Stimulated activated CD4-positive, alpha-beta T cell treated with anti-CD3 and anti-CD28 coated beads, Interleukin-4, amount 100 ng/mL, for 4 hours (primary cell): Measurements from ENCODE around the gene ABHD16B.

Experiments used
- DNase-seq, 2 experiments: peaks; one replicate each; pipeline ENCODE4 v3.0.0-alpha.2; 2020

Gene ABHD16B

DNA sequence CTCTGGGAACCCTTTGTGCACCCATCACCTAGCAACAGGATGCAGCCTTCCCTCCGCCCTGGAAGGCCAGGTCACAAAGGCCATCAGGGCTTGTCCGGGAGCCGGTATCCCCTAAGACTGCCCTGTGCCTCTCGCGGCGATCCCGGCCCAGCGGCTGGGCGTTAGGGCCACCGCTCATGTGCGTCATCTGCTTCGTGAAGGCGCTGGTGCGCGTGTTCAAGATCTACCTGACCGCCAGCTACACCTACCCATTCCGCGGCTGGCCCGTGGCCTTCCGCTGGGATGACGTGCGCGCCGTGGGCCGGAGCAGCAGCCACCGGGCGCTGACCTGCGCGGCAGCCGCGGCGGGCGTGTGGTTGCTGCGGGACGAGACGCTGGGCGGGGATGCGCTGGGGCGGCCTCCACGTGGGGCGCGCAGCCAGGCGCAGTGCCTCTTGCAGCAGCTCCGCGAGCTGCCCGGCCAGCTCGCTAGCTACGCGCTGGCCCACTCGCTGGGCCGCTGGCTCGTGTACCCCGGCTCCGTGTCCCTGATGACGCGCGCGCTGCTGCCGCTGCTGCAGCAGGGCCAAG, at the start of gene ABHD16B:
Gene ABHD16B, plus strand, starts transcription at position 134 of the 570 bp plus-strand sequence. Its CDS starts 43 bp downstream, at position 177.
- no peak for DNase-seq

DNA sequence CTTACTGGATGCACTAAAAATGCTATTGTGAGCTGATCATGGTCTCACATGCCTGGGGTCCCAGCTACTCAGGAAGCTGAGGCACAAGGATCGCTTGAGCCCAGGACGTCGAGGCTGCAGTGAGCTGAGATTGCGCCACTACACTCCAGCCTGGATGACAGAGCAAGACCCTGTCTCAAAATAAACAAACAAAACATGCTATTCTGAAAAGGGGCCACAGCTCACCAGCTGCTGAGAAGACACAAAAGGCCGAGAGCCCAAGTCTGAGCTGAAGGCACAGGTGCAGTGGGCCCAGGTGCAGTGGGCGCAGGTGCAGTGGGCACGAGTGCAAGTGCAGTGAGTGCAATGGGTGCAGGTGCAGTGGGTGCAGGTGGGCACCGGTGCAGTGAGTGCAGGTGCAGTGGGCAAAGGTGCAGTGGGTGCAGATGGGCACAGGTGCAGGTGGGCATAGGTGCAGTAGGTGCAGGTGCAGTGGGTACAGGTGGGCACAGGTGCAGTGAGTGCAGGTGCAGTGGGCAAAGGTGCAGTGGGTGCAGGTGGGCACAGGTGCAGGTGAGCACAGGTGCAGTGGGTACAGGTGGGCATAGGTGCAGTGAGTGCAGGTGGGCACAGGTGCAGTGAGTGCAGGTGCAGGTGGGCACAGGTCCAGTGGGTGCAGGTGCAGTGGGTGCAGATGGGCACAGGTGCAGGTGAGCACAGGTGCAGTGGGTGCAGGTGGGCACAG, 46.2 kb upstream of the ABHD16B start:
- DNase-seq = no peak

DNA sequence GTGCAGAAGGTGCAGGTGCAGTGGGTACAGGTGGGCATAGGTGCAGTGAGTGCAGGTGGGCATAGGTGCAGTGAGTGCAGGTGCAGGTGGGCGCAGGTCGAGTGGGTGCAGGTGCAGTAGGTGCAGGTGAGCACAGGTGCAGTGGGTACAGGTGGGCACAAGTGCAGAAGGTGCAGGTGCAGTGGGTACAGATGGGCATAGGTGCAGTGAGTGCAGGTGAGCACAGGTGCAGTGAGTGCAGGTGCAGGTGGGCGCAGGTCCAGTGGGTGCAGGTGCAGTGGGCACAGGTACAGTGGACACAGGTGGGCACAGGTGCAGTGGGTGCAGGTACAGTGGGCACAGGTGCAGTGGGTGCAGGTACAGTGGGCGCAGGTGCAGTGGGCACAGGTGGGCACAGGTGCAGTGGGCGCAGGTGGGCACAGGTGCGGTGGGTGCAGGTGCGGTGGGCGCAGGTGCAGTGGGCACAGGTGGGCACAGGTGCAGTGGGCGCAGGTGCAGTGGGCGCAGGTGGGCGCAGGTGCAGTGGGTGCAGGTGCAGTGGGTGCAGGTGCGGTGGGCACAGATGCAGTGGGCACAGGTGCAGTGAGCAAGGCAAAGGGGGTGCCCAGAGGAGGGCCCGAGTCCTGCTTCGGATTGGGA, 45.6 kb upstream of the ABHD16B start:
- no peak for DNase-seq

DNA sequence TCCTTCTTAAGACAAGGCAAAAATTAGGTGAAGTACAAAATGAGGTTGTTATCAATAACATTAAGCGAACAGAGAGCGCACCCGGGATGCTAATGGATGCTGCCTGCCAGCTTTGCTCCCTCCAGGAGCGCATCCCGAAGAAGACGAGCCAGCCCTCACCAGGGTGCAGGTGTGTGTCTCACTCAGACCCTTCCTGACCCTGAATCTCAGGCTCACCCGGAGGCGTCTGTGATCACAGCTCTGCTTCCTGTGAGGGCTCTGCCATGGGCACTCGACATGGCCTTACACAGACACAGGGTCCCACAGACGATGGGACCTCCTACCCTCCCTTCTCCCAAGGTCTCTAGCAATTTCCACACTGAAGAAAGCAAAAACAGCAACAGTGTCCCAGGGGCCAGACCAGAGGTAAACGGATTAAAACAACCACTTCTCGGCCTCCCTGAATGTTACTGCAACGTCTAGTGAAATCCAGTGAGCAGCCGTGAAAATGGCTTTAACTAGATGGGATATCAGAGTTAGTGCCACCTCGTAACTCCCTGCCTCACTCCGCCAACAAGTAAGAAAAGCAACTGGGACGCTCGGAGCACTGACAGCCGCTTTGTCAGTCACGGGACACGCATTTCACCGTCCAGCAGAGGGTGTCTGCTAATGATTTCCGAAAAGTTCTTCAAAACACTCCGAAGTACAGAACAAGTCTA, 41.9 kb upstream of the ABHD16B start:
- no peak for DNase-seq

DNA sequence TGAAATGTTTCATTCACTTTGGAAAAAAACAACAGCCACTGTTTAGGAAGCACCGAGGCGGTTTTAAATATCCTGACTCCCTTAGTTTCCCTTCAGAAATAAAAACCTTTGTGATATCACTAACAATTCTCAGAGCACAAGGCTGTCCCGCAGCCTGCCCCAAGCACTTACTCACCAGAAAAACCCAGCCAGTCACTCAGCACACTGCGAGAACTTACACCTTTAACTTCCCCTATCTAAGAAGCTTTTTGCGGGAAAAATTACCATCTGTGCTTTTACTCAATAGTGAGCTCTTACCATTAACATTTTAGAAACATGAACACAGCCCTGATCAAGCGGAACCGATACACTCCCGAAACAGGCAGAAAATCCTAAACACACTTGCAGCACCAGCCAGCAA, 39.5 kb upstream of the ABHD16B start:
- no peak for DNase-seq

DNA sequence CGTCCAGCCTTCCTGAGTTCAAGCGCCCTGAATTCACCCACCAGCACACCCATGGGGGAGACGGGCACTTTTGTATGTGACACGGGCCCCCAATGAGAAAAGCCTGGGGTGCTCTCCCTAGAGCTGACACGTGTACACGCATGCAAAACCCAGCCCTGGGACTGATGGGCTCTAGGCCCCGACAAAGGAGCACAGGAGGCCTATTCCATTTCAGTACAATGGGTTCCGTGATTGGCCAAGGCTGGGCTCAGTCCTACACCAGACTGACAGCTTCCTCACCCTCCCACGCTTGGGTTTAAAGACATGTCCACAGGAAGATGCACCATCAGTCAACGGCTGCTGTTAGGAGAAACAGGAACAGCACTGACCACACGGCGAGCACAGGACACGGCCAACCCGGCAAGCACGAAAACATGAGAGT, 39.0 kb upstream of the ABHD16B start:
- no peak for DNase-seq

DNA sequence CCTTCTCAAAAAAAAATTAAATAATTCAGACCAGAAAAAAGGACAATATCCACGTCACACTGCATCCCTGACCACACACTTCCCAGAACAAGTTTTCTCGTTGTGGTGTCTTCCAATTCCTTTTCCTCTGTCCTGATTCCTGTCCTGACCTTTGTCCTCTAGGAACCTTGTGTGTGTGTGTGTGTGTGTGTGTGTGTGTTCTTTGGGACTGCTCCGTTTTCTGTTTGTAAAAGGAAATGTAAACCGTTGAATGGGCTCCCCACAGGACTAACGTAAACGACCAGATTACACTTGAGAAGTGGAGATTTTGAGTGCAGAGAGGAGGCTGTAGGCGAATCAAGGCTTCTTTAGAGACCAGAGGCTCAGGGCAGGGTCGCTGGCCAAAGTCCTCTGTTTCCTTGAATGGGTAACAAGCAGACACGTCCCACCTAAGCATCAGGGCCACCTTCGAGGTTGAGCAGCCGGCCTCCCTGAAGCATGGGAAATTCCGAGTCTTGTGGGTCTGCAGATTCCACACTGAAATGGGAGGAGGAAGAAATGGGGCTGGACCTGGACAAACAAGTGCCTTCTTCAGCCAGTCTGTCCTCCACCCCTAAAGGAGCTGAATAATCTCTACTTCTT, 37.5 kb upstream of the ABHD16B start:
- DNase-seq = no peak

DNA sequence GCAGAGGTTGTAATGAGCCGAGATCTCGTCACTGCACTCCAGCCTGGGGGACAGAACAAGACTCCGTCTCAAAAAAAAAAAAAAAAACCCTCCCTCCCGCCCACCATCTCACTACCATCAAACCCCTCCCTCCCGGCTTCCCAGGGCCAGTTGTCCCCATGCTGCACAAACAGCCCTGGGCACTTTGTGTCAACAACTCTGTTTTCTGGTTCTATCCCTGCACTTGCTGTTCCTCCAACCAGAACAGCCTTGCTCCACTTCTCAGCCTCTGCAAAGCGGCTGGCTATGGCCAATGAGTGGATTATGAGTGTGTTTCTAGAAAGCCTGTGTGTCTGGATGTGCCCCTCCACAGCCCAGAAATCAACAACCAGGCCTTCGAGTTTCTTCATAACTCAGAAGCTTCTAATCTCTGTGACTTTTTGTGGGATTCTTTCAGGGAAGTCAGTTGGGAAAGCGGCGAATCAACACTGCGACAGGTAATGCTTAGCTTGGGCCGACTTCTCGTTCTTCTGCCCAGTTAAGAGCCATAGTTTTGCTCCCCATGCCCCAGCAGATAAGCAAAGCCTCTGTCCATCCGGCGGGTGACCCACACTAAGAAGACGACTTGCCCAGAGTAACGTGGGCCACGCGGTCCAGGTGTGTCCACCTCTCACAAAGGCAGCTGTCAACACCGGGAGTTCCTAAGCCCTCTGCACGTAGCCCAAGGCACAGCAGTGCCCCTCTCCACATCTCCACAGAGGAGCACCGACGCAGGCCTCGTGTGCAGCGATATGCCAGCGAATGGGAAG, 35.8 kb upstream of the ABHD16B start:
- DNase-seq = no peak

DNA sequence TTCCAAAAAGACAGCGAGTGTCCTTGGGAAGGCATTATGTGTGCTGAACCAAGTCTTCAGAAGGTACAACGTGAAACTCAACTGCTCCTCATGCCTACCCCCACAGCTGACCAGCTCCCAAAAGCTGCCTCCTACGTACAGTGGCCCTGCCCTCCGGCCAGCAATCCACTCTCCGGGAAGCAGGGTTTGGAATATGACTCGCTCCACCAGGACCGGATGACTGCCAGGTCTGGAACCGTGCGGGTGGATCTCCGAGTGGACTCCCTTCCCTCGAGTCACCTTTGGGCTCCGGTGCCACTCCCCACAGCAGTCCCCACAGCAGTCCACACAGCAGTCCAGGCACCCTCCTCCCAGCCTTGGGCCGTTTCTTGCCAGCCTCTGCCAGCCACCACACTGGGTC, 34.5 kb upstream of the ABHD16B start:
- no peak for DNase-seq

DNA sequence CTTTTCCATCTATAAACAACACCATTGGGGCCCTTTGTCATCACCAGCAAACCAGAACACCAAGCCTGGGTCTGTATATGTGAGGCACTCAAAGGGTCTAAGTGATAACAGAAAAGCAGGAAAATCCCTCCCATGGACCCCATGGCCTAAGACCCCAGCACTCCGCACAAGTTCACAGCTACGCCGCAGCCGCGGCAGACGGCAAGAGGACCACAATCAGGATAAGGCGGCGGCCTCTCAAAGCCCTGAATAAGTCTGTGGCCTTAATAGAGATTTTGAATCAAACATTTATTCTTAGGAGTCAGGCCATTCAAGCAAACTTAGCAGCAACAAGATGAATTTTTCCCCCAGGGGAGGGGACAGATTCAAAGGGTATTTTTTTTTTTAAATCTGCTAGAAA, 33.2 kb upstream of the ABHD16B start:
- no peak for DNase-seq

DNA sequence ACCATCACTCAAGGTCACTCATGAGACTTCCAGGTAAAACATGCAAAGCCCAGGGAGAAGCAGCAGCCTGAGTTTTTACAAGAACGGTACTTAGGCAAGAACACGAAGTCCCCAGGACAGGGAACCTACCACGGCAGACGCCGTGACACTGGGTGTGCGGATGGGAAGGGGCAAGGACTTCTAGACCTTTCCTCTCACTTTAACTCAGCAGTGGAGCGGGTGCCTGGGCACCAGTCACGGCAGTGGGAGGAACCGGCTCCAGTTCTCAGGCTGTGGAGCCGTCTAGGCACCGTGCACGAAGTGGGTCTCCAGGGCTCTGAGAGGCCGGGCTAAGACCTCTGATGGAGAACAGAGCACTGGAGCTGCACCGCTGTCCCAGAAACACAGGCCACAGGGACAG, 32.8 kb upstream of the ABHD16B start:
- no peak for DNase-seq

DNA sequence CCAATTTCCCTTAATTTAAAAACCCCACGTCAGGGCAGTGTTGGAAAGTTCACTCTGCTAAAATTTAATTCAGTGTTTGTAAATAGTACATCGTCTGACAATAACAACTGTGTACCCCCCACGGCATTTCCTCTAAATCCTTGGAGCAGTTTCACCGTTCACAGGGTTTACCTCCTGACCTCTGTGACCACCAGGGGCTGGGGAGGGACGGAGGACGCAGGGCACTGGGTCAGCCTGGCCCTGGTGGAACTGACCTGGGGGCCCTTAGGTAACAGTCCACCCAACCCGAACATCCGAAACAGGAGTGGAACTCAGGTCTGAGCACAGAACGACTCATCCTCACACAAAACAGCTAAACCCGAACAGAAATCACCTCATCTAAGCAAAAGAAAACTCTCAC, 32.3 kb upstream of the ABHD16B start:
- DNase-seq = no peak

DNA sequence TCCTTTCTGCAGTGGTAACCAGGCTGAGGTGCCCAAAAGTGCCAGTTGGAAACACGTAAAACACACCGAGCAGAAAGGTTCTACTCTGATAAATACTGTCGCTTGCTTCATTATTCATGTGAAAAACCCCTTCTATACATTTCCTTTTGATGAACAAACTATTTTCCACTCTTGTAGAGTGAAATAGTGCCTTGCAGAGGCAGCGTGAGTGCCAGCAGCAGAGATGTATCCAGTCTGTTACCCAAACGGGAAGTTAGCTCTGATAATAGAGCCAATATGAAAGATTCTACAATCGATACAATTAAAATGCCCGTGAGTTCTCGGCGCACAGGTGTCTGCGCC, 31.7 kb upstream of the ABHD16B start:
- peak in 1 of 2 experiments; percentile 10 for DNase-seq

DNA sequence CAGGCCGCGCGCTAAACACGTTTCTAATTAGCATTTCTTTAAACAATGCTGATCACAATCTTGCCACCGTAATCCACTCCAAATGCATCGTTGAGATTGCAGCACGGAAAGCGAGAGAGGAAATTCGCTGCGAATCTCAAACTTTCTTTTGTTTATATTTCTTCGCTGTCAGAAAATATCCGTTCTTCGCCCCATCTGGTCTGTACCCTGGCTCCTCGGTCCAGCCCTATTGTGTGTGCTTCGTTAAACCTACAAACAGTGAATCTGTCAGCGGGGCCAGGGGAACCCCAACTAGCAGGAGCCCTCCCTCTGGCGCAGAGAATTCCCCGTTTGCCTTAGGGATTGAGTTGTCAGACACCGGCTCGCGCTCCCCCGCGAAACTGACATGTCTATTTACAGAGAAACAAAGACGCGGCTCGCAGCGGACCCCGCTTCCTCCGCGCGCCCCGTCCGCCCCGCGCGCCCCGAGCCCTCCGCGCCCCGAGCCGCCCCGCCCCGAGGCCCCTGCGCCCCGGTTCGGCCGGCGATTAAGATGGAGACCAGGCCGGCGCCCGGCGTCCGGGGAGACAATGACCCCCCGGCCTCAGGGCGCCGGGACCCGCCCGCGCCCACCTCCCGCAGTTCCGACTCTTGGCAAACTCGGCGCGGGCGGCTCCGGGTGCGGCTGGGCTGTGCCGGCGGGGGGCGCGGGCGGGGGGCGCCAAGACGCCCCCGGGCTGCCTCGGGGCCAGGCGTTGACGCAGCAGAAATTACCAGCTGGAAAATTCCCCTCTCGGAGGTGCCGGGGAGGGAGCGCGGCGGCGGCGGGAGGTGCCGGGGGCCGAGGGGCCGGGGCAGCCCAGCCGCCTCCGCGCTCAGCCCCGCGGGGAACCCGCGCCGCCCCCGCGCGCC, 31.1 kb upstream of the ABHD16B start:
- peak in 1 of 2 experiments; percentile 21 for DNase-seq

DNA sequence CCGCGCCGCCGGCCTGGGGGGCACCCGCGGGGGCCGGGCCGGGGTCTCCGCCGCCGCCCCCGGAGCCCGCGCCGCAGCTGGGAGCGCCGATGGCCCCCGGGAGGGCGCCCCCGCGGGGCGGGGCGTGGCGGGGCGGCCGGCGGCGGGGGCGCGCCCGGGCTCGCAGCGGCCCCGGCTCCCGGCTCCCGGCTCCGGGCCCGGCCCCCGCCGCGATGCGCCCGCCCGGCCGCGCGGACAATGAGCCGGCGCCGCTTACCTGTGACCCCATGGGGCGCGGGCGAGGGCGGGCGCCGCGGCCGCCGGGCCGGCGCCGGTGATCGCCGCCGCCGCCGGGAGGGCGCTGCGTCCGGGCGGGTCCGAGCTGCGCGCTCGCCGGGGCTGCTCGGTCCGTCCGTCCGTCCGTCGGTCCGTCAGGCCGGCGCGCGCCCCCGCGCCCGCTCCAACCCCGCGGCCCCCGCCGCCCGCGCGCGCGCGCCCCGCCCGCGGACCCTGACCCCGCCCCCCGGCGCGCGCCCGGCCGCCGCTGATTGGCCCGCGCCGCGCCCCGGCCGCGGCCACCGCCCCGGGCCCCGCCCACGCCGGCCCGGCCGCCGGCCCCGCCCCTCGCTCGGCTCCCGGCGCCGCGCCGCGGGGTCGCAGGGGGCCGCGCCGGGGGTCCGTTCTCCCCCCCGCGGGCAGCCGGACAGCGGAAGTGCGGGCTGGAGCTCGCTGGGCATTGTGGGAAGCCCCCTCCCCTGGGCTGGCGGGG, 30.3 kb upstream of the ABHD16B start, which contains the start of gene ZBTB46:
Gene ZBTB46, minus strand, starts transcription at position 424 of the 748 bp plus-strand sequence. CDS start 40,507 bp downstream, outside the sequence.
- DNase-seq = peak in 1 of 2 experiments; percentile 44

DNA sequence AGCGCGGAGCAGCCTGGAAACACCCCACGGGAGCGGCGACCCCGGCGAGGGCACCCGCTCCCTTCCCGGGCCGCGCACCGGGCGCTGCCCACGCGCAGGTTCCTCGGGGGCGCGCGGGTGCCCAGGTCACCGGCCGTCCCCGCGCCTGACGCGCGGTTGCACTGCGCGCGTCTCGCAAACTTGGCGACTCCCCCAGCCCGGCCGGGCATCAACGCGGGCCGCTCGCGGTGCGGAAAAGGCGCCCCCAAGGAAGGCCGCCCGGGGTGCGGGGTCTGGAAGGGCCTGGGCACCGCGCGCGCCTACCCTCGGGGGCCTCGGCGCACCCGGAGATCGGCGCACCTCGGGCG, 29.7 kb upstream of the ABHD16B start:
- no peak for DNase-seq

DNA sequence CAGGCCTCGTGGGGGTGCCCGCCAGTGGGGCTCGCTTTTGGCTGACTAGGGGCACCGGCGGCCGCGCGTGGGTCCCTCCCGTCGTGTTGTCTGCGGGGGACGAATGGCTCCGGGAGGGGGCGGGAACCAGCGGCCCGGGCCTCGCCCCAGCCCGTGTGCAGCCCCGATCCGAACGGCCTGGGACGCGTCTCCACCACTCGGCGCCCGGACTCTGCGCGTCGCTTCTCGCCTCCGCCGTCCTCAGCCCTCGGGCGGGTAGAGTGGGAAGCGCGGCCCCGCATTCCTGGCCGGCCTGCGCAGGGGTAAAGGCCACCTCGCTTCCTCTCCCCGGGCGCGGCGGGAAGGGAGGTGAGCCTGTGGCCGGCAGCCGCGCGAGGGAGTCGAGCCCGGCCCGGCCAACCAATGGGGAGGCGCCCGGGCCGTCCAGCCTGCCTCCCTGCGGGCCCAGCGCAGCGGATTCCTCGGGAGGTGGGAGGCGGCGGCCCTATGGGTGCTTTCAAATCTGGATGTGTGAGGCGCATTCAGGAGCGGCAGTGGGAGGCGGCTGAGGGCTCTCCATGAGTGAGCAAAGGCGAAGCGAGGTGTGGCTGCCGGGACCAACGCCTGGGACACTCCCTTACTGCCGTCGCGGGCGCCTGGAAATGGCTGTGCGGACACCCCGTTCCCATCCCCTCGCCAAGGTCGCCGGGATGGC, 29.2 kb upstream of the ABHD16B start:
- no peak for DNase-seq

DNA sequence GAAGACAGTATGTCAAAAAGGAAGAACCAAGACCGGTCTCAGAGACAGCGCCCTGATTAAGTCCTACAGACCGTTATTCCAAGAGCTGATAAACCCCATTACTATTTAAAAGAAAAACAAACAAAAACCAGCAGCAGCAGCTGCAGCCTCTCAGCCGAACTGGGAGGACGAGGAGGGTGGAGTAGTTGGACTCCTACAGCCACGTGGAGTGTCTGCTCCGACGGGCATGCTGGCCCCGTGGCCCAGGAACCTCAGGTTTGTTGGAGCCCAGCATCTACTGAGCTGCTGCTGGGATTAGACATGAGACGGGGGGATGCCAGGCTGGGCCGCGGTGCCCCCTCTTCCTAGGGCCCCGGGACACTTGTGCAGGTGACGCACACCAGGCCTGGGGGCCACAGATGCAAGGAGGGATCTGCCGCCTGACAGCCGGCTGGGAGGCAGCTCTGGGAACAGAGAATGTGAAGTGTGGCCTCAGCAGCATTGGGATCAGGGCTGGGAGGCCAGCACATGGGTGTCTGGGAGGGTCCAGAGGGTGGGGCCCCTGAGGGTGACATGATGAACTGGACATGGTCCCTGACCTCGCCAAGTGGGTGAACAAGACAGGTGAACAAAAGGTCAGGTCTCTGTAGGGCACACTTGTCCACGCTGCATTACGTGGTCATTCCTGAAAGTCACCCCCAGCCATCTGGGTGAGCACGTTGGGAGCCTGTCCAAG, 27.4 kb upstream of the ABHD16B start:
- DNase-seq = no peak

DNA sequence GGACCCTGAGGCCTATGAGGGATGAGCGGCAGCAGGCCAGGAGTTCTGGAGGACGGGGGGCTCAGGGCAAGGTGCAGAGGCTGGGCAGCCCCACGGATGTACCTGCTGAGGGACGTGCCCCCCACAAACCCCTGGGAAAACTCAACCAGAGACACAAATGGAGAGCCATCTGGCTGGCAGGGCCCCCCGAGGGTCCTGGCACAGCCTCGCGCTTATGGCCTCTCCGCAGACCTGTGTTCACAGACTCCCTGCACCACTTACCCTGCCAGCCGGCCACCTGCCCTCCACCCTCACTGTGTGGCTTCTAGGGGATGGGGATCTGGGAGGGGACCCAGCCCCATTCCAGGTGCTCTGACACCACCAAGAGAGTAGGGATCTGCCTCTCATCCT, 26.8 kb upstream of the ABHD16B start:
- DNase-seq = no peak
